MM.1S (cell line): ENCODE results near the gene PRKAG2.

Experiments
- DNase-seq: peaks from one replicate; pipeline ENCODE4 v3.0.0-alpha.2; 2015
- H2AFZ ChIP-seq: fragments of 300-600 bp; sonication (generic); 2 replicates; pipeline ENCODE4 v1.6.0; 2016; ENCODE audit warnings: antibody characterized with exemption, low read length
- H3F3A ChIP-seq: fragments of 300-600 bp; sonication (generic); 2 replicates; pipeline ENCODE4 v1.6.1; 2016; ENCODE audit warnings: mild to moderate bottlenecking, antibody characterized with exemption, low read length, moderate library complexity, mixed read lengths; ENCODE audit not compliant: insufficient read depth
- H3K27ac ChIP-seq: fragments of 300-600 bp; sonication (generic); 2 replicates; pipeline ENCODE4 v1.5.1; 2016; ENCODE audit warnings: mild to moderate bottlenecking, low read length
- H3K27me3 ChIP-seq: fragments of 300-600 bp; sonication (generic); replicated peaks from 2 replicates; pipeline ENCODE4 v1.6.0; 2016; ENCODE audit warnings: low read length; ENCODE audit not compliant: insufficient read depth
- H3K36me3 ChIP-seq: fragments of 300-600 bp; sonication (generic); replicated peaks from 2 replicates; pipeline ENCODE4 v1.6.1; 2016; ENCODE audit warnings: mild to moderate bottlenecking, low read length, mixed read lengths; ENCODE audit not compliant: insufficient read depth
- H3K4me1 ChIP-seq: fragments of 300-600 bp; sonication (generic); 2 replicates; pipeline ENCODE4 v1.6.1; 2016; ENCODE audit warnings: low read length, mixed read lengths
- H3K4me2 ChIP-seq: fragments of 300-600 bp; sonication (generic); 2 replicates; pipeline ENCODE4 v1.6.0; 2016; ENCODE audit warnings: low read depth, low read length
- H3K4me3 ChIP-seq: fragments of 300-600 bp; sonication (generic); 2 replicates; pipeline ENCODE4 v1.5.1; 2016; ENCODE audit warnings: low read length, mixed read lengths
- H3K79me2 ChIP-seq: fragments of 300-600 bp; sonication (generic); 2 replicates; pipeline ENCODE4 v1.6.1; 2016; ENCODE audit warnings: mixed run types, low read length, mixed read lengths
- H3K9ac ChIP-seq: fragments of 300-600 bp; sonication (generic); 2 replicates; pipeline ENCODE4 v1.6.1; 2016; ENCODE audit warnings: low read length, mixed read lengths
- H3K9me2 ChIP-seq: fragments of 300-600 bp; sonication (generic); replicated peaks from 2 replicates; pipeline ENCODE4 v1.6.1; 2016; ENCODE audit warnings: mild to moderate bottlenecking, low read length, mixed read lengths; ENCODE audit not compliant: insufficient read depth
- H3K9me3 ChIP-seq: fragments of 300-600 bp; sonication (generic); replicated peaks from 2 replicates; pipeline ENCODE4 v1.6.1; 2016; ENCODE audit warnings: mild to moderate bottlenecking, low read length, mixed read lengths; ENCODE audit not compliant: insufficient read depth
- H4K20me1 ChIP-seq: fragments of 300-600 bp; sonication (generic); 2 replicates; pipeline ENCODE4 v1.6.1; 2016; ENCODE audit warnings: mild to moderate bottlenecking, low read length, moderate library complexity, mixed read lengths; ENCODE audit not compliant: insufficient read depth
- EZH2 ChIP-seq: fragments of 300-600 bp; sonication (generic); optimal IDR thresholded peaks from 2 replicates; pipeline ENCODE3; 2017; ENCODE audit warnings: low read depth, mild to moderate bottlenecking, antibody characterized with exemption, low read length, mixed read lengths
- EZH2phosphoT487 ChIP-seq: fragments of 300-600 bp; sonication (generic); IDR thresholded peaks from 2 replicates; pipeline ENCODE4 v1.6.1; 2018; ENCODE audit warnings: antibody characterized with exemption, low read length
- TF ChIP-seq, protein P1 (sequence below): fragments of 300-600 bp; sonication (generic); IDR thresholded peaks from 2 replicates; pipeline ENCODE4 v1.5.1; 2016; ENCODE audit warnings: antibody characterized with exemption, low read length, mixed read lengths

PRKAG2 gene

GRCh38 chr7:151697515-151697895, 179.4 kb downstream of the PRKAG2 start:
- H3K4me1 ChIP-seq: no peaks in the 10 kb centered on the region
- no peaks in the 10 kb centered on the region for H3K36me3 ChIP-seq
- H3K27ac ChIP-seq: no peak overlapping the region
- peaks cover 8% of the 10 kb centered on the region; the same call in 1 of the 2 replicates for H3K27me3 ChIP-seq
- H3K4me2 ChIP-seq: no peak overlapping the region
- no peak overlapping the region for H2AFZ ChIP-seq
- no peaks in the 10 kb centered on the region for H3K79me2 ChIP-seq
- H3K9me3 ChIP-seq: no peaks in the 10 kb centered on the region
- TF ChIP-seq EZH2 (no peak), EZH2phosphoT487 (no peak)
- TF ChIP-seq, protein P1, sequence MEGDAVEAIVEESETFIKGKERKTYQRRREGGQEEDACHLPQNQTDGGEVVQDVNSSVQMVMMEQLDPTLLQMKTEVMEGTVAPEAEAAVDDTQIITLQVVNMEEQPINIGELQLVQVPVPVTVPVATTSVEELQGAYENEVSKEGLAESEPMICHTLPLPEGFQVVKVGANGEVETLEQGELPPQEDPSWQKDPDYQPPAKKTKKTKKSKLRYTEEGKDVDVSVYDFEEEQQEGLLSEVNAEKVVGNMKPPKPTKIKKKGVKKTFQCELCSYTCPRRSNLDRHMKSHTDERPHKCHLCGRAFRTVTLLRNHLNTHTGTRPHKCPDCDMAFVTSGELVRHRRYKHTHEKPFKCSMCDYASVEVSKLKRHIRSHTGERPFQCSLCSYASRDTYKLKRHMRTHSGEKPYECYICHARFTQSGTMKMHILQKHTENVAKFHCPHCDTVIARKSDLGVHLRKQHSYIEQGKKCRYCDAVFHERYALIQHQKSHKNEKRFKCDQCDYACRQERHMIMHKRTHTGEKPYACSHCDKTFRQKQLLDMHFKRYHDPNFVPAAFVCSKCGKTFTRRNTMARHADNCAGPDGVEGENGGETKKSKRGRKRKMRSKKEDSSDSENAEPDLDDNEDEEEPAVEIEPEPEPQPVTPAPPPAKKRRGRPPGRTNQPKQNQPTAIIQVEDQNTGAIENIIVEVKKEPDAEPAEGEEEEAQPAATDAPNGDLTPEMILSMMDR: no peak
- H3K9ac ChIP-seq: no peak overlapping the region
- H3K4me3 ChIP-seq: no peak overlapping the region
- DNase-seq: no peak
- no peaks in the 10 kb centered on the region for H3F3A ChIP-seq
- no peaks in the 10 kb centered on the region for H3K9me2 ChIP-seq
- H4K20me1 ChIP-seq: no peaks in the 10 kb centered on the region

GRCh38 chr7:151696721-151697514, 180.0 kb downstream of the PRKAG2 start:
- no peak overlapping the region for H3K4me3 ChIP-seq
- H2AFZ ChIP-seq: no peak overlapping the region
- no peaks in the 10 kb centered on the region for H3K9me3 ChIP-seq
- DNase-seq: no peak
- H4K20me1 ChIP-seq: no peaks in the 10 kb centered on the region
- peaks cover 2% of the 10 kb centered on the region; the same call in 1 of the 2 replicates for H3K27me3 ChIP-seq
- TF ChIP-seq, protein P1: no peak
- TF ChIP-seq EZH2 (no peak), EZH2phosphoT487 (no peak)
- no peaks in the 10 kb centered on the region for H3K4me1 ChIP-seq
- H3F3A ChIP-seq: no peaks in the 10 kb centered on the region
- no peaks in the 10 kb centered on the region for H3K36me3 ChIP-seq
- no peak overlapping the region for H3K4me2 ChIP-seq
- H3K79me2 ChIP-seq: no peaks in the 10 kb centered on the region
- no peaks in the 10 kb centered on the region for H3K9me2 ChIP-seq
- no peak overlapping the region for H3K27ac ChIP-seq
- H3K9ac ChIP-seq: no peak overlapping the region

GRCh38 chr7:151695951-151696541, 180.9 kb downstream of the PRKAG2 start:
- Histone ChIP-seq H4K20me1 (no peaks in the 10 kb centered on the region), H3K36me3 (no peaks in the 10 kb centered on the region), H3F3A (no peaks in the 10 kb centered on the region), H3K4me3 (no peak overlapping the region), H3K79me2 (no peaks in the 10 kb centered on the region), H2AFZ (no peak overlapping the region), H3K4me1 (no peaks in the 10 kb centered on the region), H3K4me2 (no peak overlapping the region), H3K9me3 (no peaks in the 10 kb centered on the region), H3K27ac (no peak overlapping the region), H3K27me3 (peaks cover 4% of the 10 kb centered on the region; the same call in 1 of the 2 replicates), H3K9ac (no peak overlapping the region), H3K9me2 (no peaks in the 10 kb centered on the region)
- DNase-seq: no peak
- TF ChIP-seq EZH2 (no peak), EZH2phosphoT487 (no peak)
- TF ChIP-seq, protein P1: no peak
